ENCODE measurements around the gene NEK10. TPM values are rescaled to one million over a fixed set of nuclear protein-coding genes. Genes with fewer than 3 reads are reported as not detected.
A peak's percentile ranks its signal among the peaks of the same experiment; 100 is the strongest.

NEK10 gene
- total and polyA plus RNA-seq, 4 donors: 3.5 to 60.3 (median 12.8) TPM

DNA sequence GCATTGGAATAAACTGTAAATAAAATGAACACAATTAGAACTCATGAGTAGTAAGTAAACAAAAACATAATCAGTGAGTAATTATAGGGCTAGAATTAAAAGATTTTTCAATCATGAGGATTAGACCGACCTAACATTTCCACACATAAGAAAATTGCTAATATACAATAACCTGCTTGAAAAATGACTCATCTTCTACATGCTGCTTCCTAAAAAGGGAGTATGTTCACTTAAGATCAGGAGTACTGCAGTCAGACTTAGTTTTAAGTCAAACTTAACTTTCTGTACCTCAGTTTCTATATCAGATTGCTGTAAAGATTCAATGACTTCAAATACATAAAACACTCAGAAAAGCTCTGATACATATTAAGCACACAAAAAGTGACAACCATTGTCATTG is 22.6 kb upstream of the NEK10 start:
- Histone ChIP-seq H3K9ac (ENCODE audit: insufficient read depth in 1 of 2, low read length in 2 of 2) (no peak overlapping the region), H3K36me3 (ENCODE audit: control insufficient read depth in 4 of 4, insufficient read depth in 4 of 4, low read length in 4 of 4) (peaks cover 0 to 19% (median 3%) of the 10 kb centered on the region in 4 donors), H3K27me3 (ENCODE audit: control insufficient read depth in 3 of 3, insufficient read depth in 3 of 3, low read length in 2 of 3) (no peaks in the 10 kb centered on the region), H3K9me3 (ENCODE audit: control insufficient read depth in 4 of 4, insufficient read depth in 3 of 4, low read length in 3 of 4) (no peaks in the 10 kb centered on the region), H3K4me1 (ENCODE audit: control insufficient read depth in 5 of 5, insufficient read depth in 5 of 5, low read length in 5 of 5) (no peaks in the 10 kb centered on the region), H3K4me3 (no peak overlapping the region), H3K27ac (ENCODE audit: low read depth in 1 of 2, low read length in 1 of 2) (no peak overlapping the region)
- TF ChIP-seq, protein P1, sequence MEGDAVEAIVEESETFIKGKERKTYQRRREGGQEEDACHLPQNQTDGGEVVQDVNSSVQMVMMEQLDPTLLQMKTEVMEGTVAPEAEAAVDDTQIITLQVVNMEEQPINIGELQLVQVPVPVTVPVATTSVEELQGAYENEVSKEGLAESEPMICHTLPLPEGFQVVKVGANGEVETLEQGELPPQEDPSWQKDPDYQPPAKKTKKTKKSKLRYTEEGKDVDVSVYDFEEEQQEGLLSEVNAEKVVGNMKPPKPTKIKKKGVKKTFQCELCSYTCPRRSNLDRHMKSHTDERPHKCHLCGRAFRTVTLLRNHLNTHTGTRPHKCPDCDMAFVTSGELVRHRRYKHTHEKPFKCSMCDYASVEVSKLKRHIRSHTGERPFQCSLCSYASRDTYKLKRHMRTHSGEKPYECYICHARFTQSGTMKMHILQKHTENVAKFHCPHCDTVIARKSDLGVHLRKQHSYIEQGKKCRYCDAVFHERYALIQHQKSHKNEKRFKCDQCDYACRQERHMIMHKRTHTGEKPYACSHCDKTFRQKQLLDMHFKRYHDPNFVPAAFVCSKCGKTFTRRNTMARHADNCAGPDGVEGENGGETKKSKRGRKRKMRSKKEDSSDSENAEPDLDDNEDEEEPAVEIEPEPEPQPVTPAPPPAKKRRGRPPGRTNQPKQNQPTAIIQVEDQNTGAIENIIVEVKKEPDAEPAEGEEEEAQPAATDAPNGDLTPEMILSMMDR (IDR thresholded peaks at IDR 0.05; ENCODE audit: control extremely low read depth, extremely low read depth): no peak
- DNase-seq (no peak), ATAC-seq (ENCODE audit: insufficient read depth, low FRiP score) (no peak)
- WGBS, 2 donors: 91 to 96% methylated on average over 1 of the region's 1 CpG

DNA sequence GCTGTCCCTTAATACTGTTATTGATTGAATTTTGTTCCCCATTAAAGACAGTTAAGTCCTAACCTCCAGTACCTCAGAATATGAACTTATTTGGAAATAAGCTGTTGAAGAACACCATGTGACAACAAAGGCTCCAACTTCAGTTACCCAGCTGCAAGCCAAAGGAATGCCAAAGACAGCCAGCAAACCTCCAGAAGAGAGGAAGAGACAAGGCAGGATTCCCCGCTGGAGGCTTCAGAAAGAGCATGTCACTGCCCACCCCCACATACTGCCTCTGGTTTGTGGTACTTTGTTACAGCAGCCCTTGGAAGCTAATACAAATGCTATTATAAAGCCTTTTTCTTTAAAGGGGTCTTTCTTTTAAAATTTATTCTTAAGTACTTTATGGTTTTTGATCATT is 18.4 kb upstream of the NEK10 start:
- Histone ChIP-seq H3K4me3 (no peak overlapping the region), H3K36me3 (ENCODE audit: control insufficient read depth in 4 of 4, insufficient read depth in 4 of 4, low read length in 4 of 4) (peaks cover 0 to 20% (median 4%) of the 10 kb centered on the region in 4 donors), H3K9me3 (ENCODE audit: control insufficient read depth in 4 of 4, insufficient read depth in 3 of 4, low read length in 3 of 4) (no peaks in the 10 kb centered on the region), H3K4me1 (ENCODE audit: control insufficient read depth in 5 of 5, insufficient read depth in 5 of 5, low read length in 5 of 5) (peaks cover 0 to 11% (median 0%) of the 10 kb centered on the region in 5 donors), H3K27me3 (ENCODE audit: control insufficient read depth in 3 of 3, insufficient read depth in 3 of 3, low read length in 2 of 3) (no peaks in the 10 kb centered on the region), H3K27ac (ENCODE audit: low read depth in 1 of 2, low read length in 1 of 2) (no peak overlapping the region), H3K9ac (ENCODE audit: insufficient read depth in 1 of 2, low read length in 2 of 2) (no peak overlapping the region)
- TF ChIP-seq, protein P1 (IDR thresholded peaks at IDR 0.05; ENCODE audit: control extremely low read depth, extremely low read depth): no peak
- WGBS, 2 donors: 83 to 98% methylated on average over 1 of the region's 1 CpG
- ATAC-seq (ENCODE audit: insufficient read depth, low FRiP score) (no peak), DNase-seq (peak in 1 of 3 donors; percentile 18)

DNA sequence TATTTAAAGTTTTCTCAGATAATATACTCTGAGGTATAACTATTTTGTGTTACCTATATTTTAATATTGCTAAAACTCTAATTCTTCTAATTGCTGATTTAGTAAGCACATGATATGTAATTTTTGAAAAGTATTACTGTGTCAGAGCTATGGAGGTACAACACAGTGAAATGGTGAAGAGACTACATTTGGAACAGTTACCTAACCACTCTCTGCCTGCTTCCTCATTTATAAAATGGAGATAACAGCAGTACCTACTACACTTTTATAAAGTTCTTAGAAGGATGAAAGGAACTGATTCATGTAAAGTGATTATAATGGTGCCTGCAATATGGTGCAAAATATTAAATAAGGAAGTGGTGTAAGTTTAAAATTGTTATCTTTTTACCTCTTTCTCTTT is 16.3 kb upstream of the NEK10 start:
- DNase-seq (no peak), ATAC-seq (ENCODE audit: insufficient read depth, low FRiP score) (no peak)
- Histone ChIP-seq H3K9ac (ENCODE audit: insufficient read depth in 1 of 2, low read length in 2 of 2) (no peak overlapping the region), H3K27me3 (ENCODE audit: control insufficient read depth in 3 of 3, insufficient read depth in 3 of 3, low read length in 2 of 3) (no peaks in the 10 kb centered on the region), H3K4me1 (ENCODE audit: control insufficient read depth in 5 of 5, insufficient read depth in 5 of 5, low read length in 5 of 5) (peaks cover 0 to 11% (median 0%) of the 10 kb centered on the region in 5 donors), H3K4me3 (no peak overlapping the region), H3K36me3 (ENCODE audit: control insufficient read depth in 4 of 4, insufficient read depth in 4 of 4, low read length in 4 of 4) (peaks cover 0 to 20% (median 2%) of the 10 kb centered on the region in 4 donors), H3K9me3 (ENCODE audit: control insufficient read depth in 4 of 4, insufficient read depth in 3 of 4, low read length in 3 of 4) (no peaks in the 10 kb centered on the region), H3K27ac (ENCODE audit: low read depth in 1 of 2, low read length in 1 of 2) (no peak overlapping the region)
- TF ChIP-seq, protein P1 (IDR thresholded peaks at IDR 0.05; ENCODE audit: control extremely low read depth, extremely low read depth): no peak

DNA sequence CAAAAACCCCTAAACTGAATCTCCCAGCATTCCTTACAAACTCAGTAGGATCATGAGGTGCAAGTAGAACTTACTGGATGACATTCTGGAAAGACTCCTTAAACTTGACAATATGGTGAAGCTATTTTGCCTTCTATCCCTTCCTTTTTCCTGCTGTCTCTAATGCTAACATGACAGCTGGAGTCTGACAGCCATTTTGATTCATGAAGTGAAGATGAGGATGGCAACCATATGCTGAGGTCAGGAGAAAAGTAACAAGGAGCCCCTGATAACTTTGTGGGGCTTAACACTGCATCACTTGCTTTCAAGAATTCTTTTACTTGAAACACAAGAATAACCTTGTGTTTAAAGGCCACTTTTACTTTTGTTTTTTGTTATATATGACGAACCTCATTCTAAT is 15.0 kb upstream of the NEK10 start:
- Histone ChIP-seq H3K27me3 (ENCODE audit: control insufficient read depth in 3 of 3, insufficient read depth in 3 of 3, low read length in 2 of 3) (no peaks in the 10 kb centered on the region), H3K36me3 (ENCODE audit: control insufficient read depth in 4 of 4, insufficient read depth in 4 of 4, low read length in 4 of 4) (peaks cover 0 to 20% (median 2%) of the 10 kb centered on the region in 4 donors)
- DNase-seq: peak; percentile 37 to 72 (median 65)

More for the DNA sequence above, 15.0 kb upstream of the NEK10 start:
- no peaks in the 10 kb centered on the region for H3K9me3 ChIP-seq (ENCODE audit: control insufficient read depth in 4 of 4, insufficient read depth in 3 of 4, low read length in 3 of 4)
- peaks cover 0 to 11% (median 0%) of the 10 kb centered on the region in 5 donors for H3K4me1 ChIP-seq (ENCODE audit: control insufficient read depth in 5 of 5, insufficient read depth in 5 of 5, low read length in 5 of 5)
- WGBS, 2 donors: 87 to 97% methylated on average over 1 of the region's 1 CpG
- ATAC-seq (ENCODE audit: insufficient read depth, low FRiP score): no peak
- H3K27ac ChIP-seq (ENCODE audit: low read depth in 1 of 2, low read length in 1 of 2): no peak overlapping the region
- TF ChIP-seq, protein P1 (IDR thresholded peaks at IDR 0.05; ENCODE audit: control extremely low read depth, extremely low read depth): no peak
- no peak overlapping the region for H3K4me3 ChIP-seq
- no peak overlapping the region for H3K9ac ChIP-seq (ENCODE audit: insufficient read depth in 1 of 2, low read length in 2 of 2)

All from lung (tissue), 12 donors.